GM13977 (cell line): ENCODE results near the gene B4GAT1.

Experiments used
- DNase-seq: peaks from one replicate; pipeline ENCODE4 v3.0.0; 2012; ENCODE audit warnings: low spot score
- CTCF ChIP-seq: IDR thresholded peaks from 2 replicates; pipeline ENCODE4 v1.5.1; 2012; ENCODE audit warnings: mild to moderate bottlenecking, control low read depth; ENCODE audit not compliant: insufficient read depth; ENCODE audit errors: extremely low read depth, missing control alignments
- in situ Hi-C: fragments of 300-500 bp; cut with MboI; formaldehyde crosslinking; loops from one replicate; pipeline ENCODE4 v1.12.0; 2022; ENCODE audit warnings: low sequenced_read_pairs, low pct_unique_long_range_greater_than_20kb, mixed read lengths, inconsistent platforms; ENCODE audit not compliant: unreplicated experiment

Gene B4GAT1

GRCh38 chr11:66309475-66309874 lies 38.0 kb downstream of the B4GAT1 start:
- in situ Hi-C loops, result no loop called here
- no peak for TF ChIP-seq CTCF
- no peak for DNase-seq

- in situ Hi-C loops, result no loop called here
- no peak for TF ChIP-seq CTCF
- DNase-seq, result no peak
Measured at GRCh38 chr11:66302656-66303055, 44.8 kb downstream of the B4GAT1 start.

GRCh38 chr11:66299186-66299585 lies 48.2 kb downstream of the B4GAT1 start:
- in situ Hi-C loops, result no loop called here
- no peak for TF ChIP-seq CTCF
- no peak for DNase-seq

- TF ChIP-seq CTCF, result no peak
- in situ Hi-C loops, result no loop called here
- DNase-seq, result no peak
Measured at GRCh38 chr11:66297610-66298009, 49.8 kb downstream of the B4GAT1 start.
